HUDEP-2 (cell line): ENCODE data around the gene FRMD4A.
A peak's percentile ranks its signal among the peaks of the same experiment; 100 is the strongest.
"Not testable (repeated sequence)": the region's sequence is repeated elsewhere in the genome, so short reads cannot be mapped to it uniquely, and the experiment has no call there.

Experiments used
- DNase-seq, 76 experiments: peaks; one replicate each; lab custom pipeline; 2025; ENCODE audit not compliant: unreplicated experiment in 76 of 76; lab: John Stamatoyannopoulos, UW

Gene FRMD4A

DNA sequence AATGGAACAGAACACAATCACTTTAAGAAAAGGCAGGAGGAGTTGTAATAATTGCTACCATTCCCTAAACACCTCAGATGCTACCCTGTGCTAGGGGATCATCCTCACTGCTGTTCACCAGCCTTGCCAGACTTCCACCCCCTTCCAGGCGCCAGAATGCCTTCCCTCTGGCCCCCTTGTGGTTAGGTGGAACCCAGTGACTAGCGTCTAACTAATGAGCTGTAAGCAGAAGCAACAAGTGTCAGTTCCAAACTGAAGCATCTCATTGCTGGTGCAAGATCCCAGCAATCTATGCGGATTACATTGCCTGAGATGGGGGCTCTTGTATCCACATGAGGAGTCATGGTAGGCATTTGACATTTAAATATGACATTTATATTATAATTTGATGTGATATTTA is 86.6 kb downstream of the FRMD4A start:
- DNase-seq: peak in 1 of 76 experiments; percentile 1

DNA sequence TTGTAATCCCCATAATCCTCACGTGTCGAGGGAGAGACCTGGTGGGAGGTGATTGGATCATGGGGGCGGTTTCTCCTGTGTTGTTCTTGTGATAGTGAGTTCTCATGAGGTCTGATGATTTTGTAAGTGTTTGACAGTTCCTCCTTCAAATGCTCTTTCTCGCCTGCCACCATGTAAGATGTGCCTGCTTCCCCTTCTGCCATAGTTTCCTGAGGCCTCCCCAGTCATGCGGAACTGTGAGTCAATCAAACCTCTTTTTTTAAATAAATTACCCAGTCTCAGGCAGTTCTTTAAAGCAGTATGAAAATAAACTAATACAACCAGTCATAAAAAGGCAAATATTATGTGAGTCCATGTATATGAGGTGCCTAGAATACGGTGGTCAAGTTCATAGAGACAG is 87.5 kb downstream of the FRMD4A start:
- no peak for DNase-seq

DNA sequence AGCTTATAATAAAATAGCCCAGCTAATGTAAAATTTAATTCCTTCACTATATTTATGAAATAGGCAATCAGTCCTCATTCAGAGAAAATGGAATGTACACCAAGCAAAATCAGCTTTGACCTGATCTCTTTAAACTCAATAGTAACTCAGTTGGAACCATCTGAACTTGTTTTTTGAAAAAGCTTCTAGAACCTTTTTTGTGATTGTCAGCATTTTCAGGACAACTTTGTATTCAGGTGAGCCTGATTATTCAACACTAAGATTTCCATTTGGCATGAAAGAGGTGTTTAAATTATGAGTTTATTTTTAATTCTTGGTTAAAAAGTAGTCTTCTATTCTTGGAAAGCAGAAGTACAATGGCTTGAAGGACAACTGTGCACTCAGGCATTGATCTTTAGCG is 89.5 kb downstream of the FRMD4A start:
- no peak for DNase-seq

DNA sequence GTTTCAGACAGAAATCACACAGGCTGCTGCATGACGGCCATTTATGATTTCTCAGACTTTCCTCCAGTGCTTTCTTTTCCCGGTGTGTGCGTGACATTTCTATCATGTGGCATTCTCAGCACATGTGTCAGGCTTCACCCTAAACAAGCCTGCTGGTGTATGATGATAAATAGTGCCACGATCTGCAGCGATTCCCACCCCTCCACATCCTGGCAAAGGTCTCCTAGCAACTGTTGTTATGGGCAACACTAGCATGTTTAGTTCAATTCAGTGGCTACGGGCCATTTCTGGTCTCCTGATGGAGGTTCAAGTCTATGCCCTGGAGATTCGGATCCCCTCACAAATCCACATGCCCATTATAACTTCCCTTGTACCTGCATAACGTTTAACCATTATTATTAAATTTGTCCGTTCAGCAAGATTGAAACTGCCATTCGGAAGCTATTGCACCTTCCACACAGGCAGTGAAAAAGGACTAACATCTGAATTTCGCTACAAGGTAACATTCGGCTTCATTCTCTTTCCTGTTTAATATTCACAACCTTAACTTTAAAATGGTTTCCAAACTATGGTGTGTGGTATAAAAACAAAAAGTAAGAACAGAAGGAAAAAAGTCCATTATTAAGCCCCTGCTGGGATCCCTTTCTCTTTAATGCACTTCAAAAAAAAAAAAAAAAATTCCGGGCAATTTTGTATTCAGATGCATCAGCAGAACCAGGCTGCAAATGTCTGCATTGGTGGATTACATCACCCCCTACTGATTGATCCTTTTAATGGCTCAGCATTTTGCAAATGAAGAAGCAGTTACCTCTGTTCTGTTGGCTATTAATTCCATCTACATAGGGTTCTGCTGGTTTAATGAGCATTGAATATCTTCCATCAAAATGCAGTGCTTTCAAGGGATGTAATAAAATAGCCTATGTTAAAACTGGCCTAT is 90.2 kb downstream of the FRMD4A start:
- no peak for DNase-seq

DNA sequence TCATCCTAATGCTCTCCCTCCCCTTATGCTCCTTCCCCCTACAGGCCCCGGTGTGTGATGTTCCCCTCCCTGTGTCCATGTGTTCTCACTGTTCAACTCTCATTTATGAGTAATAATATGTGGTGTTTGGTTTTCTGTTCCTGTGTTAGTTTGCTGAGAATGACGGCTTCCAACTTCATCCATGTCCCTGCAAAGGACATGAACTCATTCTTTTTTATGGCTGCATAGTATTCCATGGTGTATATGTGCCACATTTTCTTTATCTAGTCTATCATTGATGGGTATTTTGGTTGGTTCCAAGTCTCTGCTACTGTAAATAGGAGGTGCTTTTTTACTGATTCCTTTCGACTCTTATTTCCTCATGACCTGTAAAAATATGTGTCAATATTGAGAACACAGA is 92.1 kb downstream of the FRMD4A start:
- DNase-seq: not testable (repeated sequence)

DNA sequence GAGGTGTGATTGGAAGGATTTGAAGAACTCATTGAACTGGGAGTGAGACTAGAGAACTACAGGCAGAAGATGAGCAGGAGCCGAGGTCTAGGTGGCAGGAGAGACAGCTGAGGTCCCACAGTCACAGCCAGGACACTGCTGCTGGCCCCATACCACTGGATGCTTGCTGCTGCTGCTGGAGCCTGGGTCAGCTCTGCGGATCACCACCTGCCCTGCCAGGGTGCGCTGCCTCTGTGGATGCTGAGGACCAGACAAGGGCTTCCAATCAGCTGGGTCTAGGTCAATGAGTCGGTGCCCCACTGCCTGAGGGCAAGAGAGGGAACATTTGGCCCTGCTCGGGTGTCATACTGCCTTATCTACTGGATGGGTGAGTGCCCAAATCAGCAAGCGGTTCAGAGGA is 94.4 kb downstream of the FRMD4A start:
- DNase-seq: no peak

DNA sequence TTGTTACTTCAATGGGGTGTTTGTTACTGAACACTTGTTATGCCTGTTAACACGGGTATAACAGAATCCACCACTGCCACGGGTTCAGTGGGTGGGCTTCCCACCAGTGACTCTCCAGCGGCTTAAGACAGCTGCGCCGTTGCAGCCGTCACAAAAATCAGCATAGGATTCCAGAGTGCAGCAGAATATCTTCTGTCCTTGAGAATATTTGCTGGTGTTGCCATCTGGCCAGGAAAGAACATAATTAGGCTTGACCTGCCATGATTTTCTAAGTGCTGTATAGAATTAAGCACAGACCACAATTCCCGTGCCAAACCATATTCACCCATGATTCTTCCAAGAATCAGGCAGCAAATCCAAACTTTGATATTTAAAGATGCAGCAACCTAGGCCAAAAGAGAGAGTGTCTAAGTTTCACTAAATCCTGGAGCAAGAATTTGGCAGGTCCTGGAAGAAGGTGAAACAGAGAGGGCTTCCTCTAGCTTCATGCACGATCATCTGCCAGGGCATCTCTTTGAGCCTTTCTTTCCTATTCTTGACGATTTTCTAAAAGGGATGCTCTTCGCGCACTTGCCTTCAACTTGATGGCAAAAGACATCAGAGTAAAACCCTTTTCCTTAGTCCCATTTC is 95.0 kb downstream of the FRMD4A start:
- DNase-seq: no peak

DNA sequence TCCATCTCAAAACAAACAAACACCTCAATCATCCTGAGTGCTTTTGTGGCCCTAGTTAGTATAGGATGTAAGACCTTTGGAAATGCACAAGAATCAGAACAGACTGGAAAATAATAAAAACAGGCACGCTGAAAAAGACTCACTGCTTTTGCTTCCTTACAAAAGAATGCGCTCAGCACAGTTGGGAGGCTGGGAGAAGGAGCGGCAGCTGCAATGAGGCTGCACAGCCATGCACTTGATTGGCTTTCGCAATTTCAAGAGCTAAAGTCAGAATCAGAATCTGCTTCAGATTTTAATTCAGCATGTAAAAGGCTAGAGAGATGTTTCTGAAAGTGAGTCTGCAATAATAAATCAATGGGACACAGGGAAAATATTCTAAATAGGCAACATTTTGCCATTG is 97.2 kb downstream of the FRMD4A start:
- no peak for DNase-seq

DNA sequence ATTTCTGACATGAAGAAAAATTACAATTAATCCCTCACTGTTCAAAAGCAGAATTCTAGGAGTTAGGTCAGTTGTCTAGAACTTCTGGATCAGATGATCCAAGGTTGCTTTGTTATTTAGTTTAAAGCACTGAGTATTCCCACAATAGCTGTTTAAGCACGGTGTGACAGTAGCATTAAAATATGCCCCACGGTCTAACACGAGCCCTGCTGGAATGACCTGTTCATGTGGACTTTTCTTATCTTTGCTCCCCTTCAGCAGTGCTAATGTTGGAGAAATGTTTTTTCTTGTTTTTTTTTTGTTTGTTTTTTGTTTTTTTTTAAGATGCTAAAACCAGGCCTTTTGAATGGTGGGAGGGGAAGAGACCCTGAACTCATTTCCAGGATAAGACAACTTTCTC is 101.9 kb downstream of the FRMD4A start:
- not testable (repeated sequence) for DNase-seq

DNA sequence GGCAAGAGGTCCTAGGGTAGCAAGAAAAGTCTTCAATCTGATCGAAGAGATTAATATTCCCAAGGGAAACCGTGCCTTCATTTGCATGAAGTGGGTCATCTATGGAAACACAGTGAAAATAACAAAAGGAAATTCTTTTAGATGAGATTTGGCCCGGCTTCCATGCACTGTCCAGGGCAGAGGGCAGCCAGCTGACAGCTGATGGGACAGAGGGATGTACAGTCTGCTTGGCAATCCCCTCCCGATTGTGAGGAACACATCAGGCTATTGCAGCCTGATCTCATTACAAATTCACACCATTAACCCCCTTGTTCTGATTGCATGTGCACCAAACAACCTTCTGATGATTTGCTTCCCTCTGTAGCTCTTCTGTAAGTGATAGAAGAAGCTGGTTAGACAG is 105.3 kb downstream of the FRMD4A start:
- DNase-seq: no peak

DNA sequence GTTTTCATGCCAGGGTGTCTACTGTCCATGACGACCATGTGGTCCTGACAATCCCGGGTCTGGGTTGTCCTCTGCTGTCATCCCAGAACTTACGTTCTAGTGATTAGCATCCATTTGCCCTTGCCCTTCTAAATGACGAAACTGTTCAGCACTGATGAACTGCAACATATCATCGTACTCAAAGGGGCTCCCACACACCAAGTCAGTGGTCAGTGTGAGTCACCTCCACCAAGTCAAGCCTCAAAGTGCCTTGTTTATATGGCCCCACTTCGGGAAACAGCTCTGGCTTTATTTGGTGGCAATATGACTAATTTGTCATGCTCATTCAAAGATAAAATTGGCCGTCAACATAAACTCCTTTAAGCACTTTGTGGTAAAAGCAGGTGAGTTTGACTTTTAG is 110.7 kb downstream of the FRMD4A start:
- DNase-seq: no peak

DNA sequence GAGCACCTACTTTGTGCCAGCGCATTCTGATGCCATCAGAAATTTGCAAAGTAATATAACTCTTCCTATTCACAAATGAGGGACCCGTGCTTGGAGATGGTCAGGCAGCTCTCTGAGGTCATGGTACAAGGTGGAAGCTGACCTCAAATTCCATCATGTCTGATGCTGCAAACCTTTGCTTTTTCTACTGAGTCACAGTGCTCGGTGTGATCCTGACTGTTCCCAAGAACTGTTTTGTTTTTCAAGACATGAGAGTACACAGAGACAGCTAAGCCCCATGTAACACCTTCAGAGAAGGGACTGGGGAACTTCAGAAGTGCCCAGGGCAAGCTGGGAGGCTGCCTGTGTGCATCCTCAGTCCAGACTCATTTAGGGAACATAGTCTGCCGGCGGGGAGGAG is 111.3 kb downstream of the FRMD4A start:
- DNase-seq: no peak

DNA sequence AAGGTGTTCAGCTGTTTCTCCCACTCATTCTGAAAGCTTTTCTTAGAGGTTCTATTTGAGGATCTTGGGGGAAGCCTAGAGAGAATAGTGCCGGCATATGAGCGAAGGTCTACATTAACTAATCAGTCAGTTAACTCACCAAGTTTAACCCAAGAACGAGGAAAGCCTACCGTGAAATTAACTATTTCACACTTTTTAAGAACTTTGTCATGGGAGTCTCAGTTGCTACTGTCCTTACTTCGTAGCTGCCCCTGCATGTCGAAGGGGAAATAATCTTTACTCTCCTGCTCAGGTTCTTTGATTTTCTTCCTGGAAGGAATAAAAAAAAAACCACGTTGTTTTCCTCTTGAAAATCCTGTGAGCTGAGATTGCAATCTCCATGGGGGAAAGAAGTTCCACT is 115.1 kb downstream of the FRMD4A start:
- DNase-seq: no peak

DNA sequence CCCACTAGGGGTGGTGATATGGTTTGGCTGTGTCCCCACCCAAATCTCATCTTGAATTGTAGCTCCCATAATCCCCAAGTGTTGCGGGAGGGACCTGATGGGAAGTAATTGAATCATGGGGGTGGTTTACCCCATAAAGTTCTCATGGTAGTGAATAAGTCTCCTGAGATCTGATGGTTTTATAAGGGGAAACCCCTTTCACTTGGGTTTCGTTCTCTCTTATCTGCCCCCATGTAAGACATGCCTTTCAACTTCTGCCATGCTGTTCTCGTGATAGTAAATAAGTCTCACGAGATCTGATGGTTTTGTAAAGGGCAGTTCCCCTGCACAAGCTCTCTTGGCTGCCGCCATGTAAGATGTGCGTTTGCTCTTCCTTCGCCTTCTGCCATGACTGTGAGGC is 117.0 kb downstream of the FRMD4A start:
- DNase-seq: not testable (repeated sequence)

DNA sequence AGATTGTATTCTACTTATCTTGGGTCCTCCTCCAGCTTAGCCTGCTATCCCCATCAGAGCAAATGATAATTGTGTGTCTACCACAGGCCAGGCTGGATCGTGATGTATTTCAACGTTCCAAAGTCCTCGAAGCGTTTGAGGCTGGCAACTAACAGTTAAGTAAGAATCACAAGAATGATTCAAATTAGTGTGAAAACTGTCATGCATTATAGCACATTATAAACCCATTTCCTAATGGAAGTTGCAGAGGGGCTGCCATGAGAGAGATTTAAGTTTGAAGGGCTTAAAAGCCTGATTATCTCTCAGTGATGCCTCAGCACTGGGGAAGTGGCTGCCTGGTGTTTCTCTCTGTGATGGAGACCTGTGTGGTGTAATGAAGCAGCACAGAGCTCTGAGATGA is 119.1 kb downstream of the FRMD4A start:
- DNase-seq: no peak

DNA sequence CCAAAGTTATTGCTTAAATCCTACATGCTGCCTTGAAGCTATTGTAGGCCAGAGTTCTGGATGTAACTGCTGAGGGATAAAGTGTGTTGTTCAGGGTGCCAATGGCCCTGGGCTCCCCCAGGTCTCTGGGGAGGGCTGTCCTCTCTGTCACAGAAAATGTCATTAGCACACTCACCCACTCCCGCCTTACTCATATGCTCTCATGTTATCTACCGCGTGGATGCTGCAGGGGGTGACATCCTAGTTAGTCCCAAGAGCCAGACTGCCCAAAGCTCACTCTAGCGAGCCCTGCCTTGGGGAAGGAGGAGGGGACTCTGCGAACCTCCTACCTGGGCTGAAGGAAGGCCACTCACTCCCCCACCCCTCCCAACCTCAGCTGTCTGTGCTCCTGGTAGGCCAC is 122.5 kb downstream of the FRMD4A start:
- DNase-seq: no peak

DNA sequence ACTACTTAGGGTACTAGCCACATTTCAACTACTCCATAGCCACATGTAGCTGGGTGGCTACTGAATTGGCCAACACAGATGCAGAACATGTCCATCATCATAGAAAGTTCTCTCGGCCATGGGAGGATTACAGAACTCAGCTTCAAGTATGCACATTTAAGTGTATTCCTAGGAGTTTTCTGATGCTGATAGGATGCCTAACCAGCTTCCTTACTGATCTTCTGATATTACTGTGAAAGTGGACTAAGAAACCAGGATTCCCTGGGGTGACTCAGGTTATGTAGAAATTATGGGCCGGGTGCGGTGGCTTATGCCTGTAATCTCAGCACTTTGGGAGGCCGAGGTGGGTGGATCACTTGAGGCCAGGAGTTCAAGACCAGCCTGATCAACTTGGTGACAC is 125.5 kb downstream of the FRMD4A start:
- no peak for DNase-seq

DNA sequence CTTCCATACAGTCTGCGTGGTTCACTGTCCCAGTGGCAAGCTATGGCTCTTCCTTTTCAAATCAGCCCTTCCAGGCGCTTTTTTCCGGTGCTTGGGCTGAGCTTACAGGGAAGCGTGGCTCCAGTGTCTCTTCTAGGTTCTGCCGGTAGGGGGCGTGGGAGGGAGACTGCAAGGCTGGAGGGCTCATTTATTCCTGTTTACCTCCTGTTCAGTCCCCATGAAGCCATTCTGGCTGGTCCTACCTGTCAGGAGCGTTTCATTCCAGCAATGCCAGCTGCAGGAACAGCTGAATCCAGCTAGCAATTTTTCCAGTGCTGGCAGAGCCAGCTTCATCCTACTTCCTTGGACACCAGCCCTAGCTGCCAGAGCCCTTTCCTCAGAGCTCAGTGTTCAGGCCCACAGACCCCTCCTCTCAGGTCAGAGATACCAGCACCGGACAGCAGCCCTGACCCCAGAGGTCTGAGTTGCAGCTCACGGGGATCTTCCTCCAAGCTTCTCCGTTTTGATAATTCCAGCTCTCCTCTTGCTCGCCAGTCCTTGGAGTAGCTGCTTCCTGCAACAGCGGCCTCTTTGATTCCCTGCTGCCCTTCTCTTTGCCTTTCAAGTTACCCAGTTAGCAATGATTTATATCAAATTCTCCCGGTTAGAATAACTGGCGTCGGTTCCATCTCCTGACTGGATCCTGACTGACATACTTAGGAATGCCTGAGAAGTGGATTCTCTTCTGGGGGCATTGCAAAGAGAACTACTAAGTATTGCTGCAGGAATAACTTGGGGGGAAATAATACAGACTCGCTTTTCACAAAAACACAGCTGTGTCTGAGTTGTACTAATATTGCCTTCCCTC is 129.8 kb downstream of the FRMD4A start:
- DNase-seq: no peak

DNA sequence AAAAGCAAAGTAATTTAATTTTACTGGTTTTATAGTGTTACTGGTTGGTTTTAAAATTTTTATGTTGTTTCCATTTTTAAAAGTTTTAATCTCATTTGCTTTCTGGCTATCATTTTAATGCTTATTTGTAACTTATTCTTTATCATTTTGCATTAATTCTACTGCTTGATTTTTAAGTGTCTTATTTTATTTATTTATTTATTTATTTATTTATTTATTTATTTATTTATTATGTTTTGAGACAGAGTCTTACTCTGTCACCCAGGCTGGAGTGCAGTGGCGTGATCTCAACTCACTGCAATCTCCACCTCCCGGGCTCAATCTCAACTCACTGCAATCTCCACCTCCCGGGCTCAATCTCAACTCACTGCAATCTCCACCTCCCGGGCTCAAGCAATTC is 131.6 kb downstream of the FRMD4A start:
- not testable (repeated sequence) for DNase-seq

DNA sequence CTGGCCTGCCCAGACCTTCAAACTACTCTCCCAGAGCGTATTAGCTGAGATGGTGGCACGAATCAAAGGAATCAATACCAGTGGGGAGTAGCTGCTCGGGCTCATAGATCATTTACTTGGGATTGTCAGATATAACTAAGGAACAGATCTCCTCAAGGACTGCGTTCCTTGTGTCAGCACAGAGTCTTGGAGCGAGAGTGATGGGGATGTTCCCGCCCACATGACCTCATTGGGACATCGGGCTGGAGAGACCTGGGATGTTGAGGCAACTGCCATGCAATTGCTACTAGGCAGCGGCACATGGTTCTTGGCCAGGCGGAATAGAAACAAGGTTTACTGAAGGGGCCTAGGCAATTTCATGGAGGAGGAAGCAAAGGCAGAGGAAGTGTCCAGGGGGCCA is 132.6 kb downstream of the FRMD4A start:
- no peak for DNase-seq

DNA sequence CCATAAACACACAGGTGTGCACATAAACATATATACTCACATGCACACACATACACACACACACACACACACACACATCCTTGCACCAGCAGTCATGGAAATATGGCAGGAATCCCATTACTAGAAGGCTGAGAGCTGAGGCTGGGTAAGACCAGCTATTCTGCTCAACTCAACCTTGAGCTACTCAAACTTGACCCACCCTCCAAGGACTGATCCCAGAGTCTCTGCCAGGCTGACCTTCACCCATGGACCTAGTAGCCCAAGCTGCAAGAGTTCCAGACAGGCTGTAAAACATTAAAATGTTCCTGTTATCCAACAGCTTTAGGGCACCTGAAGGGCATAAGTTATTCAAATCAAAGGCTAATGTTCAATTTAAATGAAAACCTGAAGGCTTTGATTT is 134.6 kb downstream of the FRMD4A start:
- no peak for DNase-seq
